HepG2 (cell line): ENCODE results near the gene MXD3. TPM values are rescaled to one million over a fixed set of nuclear protein-coding genes. Genes with fewer than 3 reads are reported as not detected.
A peak's percentile ranks its signal among the peaks of the same experiment; 100 is the strongest.

Experiments used
- ATAC-seq: fragments of 200-7000 bp; cut with Tn5 transposase; 3 replicates; pipeline ENCODE4 v1.9.1; 2020; ENCODE audit warnings: mild to moderate bottlenecking, moderate library complexity
- BruUV-seq: library from RNA; stranded (reverse); fragments of 400-500 nt; replicated peaks from 2 replicates; lab custom pipeline; 2021; lab: Mats Ljungman, UMichigan
- CTCF ChIA-PET: fragments of 300-600 bp; formaldehyde crosslinking; extraction: SDS; loops from one replicate; lab custom pipeline; 2021; ENCODE audit warnings: low total read pairs, inconsistent platforms, low intra/inter-chr PET ratio; lab: Yijun Ruan, JAX
- POLR2A ChIA-PET: fragments of 350-600 bp; sonication (Branson Sonifier 250); formaldehyde crosslinking; loops from one replicate; lab custom pipeline; 2020; ENCODE audit warnings: antibody characterized with exemption, inconsistent platforms; lab: Yijun Ruan, JAX
- DNase-seq: peaks from one replicate; pipeline ENCODE4 v3.0.0-alpha.2; 2015; ENCODE audit warnings: low spot score
- FAIRE-seq: peaks from 3 replicates; lab custom pipeline; 2011; peaks lifted over from hg19 to GRCh38; lab: Jason Lieb, UNC
- H2AFZ ChIP-seq: one replicate; pipeline ENCODE4 v1.6.1; 2011; ENCODE audit warnings: low read length, inconsistent platforms
- H3K27ac ChIP-seq: fragments of 300-600 bp; 3 replicates; pipeline ENCODE4 v1.8.0; 2011; ENCODE audit warnings: mixed run types, mild to moderate bottlenecking, mixed read lengths, low read length, inconsistent platforms; ENCODE audit not compliant: insufficient read depth; ENCODE audit errors: extremely low read length
- H3K27me3 ChIP-seq, 2 experiments: fragments of 200-600 bp in 1 of 2; 2 replicates in 1 of 2; 3 replicates in 1 of 2; pipeline versions ENCODE4 v1.6.0 to v1.8.0; 2011; ENCODE audit warnings: low read length in 2 of 2, mild to moderate bottlenecking in 2 of 2, moderate library complexity in 2 of 2, inconsistent platforms in 1 of 2; ENCODE audit not compliant: insufficient read depth in 2 of 2, control insufficient read depth in 1 of 2
- H3K36me3 ChIP-seq, 2 experiments: fragments of 200-600 bp in 1 of 2; replicated peaks in 1 of 2; 2 replicates in 1 of 2; 3 replicates in 1 of 2; pipeline versions ENCODE4 v1.5.1 to v1.8.0; 2011; ENCODE audit warnings: low read length in 2 of 2, inconsistent platforms in 1 of 2; ENCODE audit not compliant: insufficient read depth in 2 of 2, control insufficient read depth in 1 of 2
- H3K4me1 ChIP-seq: 2 replicates; pipeline ENCODE4 v1.5.1; 2012; ENCODE audit warnings: low read length, inconsistent platforms; ENCODE audit not compliant: insufficient read depth
- H3K4me2 ChIP-seq: 2 replicates; pipeline ENCODE4 v1.6.0; 2011; ENCODE audit warnings: low read depth, low read length, inconsistent platforms
- H3K4me3 ChIP-seq, 3 experiments: fragments of 200-600 bp in 1 of 3; sonication (generic), shearing (Covaris generic) in 1 of 3; replicated peaks in 1 of 3; 2 replicates each; pipeline ENCODE4 v1.5.1; 2011 to 2016; ENCODE audit warnings: low read length in 3 of 3, inconsistent platforms in 2 of 3, low read depth in 2 of 3, mild to moderate bottlenecking in 2 of 3, control low read depth in 1 of 3, mixed read lengths in 1 of 3; ENCODE audit not compliant: insufficient read depth in 1 of 3
- H3K79me2 ChIP-seq: one replicate; pipeline ENCODE4 v1.6.1; 2011; ENCODE audit warnings: low read length, inconsistent platforms; ENCODE audit not compliant: insufficient read depth
- H3K9ac ChIP-seq: 2 replicates; pipeline ENCODE4 v1.6.0; 2011; ENCODE audit warnings: mild to moderate bottlenecking, low read depth, low read length, inconsistent platforms; ENCODE audit not compliant: insufficient read depth
- H3K9me3 ChIP-seq: 2 replicates; pipeline ENCODE4 v1.5.1; 2012; ENCODE audit warnings: mild to moderate bottlenecking, low read length
- H4K20me1 ChIP-seq: 2 replicates; pipeline ENCODE4 v1.6.0; 2011; ENCODE audit warnings: inconsistent platforms, mild to moderate bottlenecking, low read length, moderate library complexity; ENCODE audit not compliant: insufficient read depth
- BCL6 ChIP-seq: IDR thresholded peaks from 2 replicates; pipeline ENCODE4 v1.6.1; 2016; ENCODE audit warnings: missing genetic modification reagents, missing compliant biosample characterization
- BRD4 ChIP-seq: sonication (generic); formaldehyde crosslinking; IDR thresholded peaks from 2 replicates; pipeline ENCODE4 v1.4.0; 2020; ENCODE audit warnings: missing genetic modification reagents
- CTCF ChIP-seq: sonication (generic); formaldehyde crosslinking; IDR thresholded peaks from 2 replicates; pipeline ENCODE4 v1.5.0; 2020; ENCODE audit warnings: mild to moderate bottlenecking, missing genetic modification reagents, moderate library complexity
- GATA4 ChIP-seq: sonication (generic); IDR thresholded peaks from 2 replicates; pipeline ENCODE4 v1.6.1; 2016; ENCODE audit warnings: antibody characterized with exemption, low read depth, borderline replicate concordance
- HNRNPL ChIP-seq: fragments of 200-400 bp; formaldehyde crosslinking; IDR thresholded peaks from 2 replicates; pipeline ENCODE4 v1.6.1; 2017; ENCODE audit warnings: mild to moderate bottlenecking, low read depth, low read length
- NFYC ChIP-seq: IDR thresholded peaks from 2 replicates; pipeline ENCODE4 v1.6.1; 2016; ENCODE audit warnings: missing genetic modification reagents, missing compliant biosample characterization
- POLR2A ChIP-seq, 2 experiments: IDR thresholded peaks; 2 replicates each; pipeline ENCODE4 v1.6.1; 2011; ENCODE audit warnings: low read depth in 2 of 2, low read length in 2 of 2, mild to moderate bottlenecking in 1 of 2, moderate library complexity in 1 of 2; ENCODE audit not compliant: insufficient read depth in 1 of 2
- POLR2G ChIP-seq: fragments of 200-400 bp; formaldehyde crosslinking; IDR thresholded peaks from 2 replicates; pipeline ENCODE4 v1.6.1; 2018; ENCODE audit warnings: mild to moderate bottlenecking, low read depth, low read length, moderate library complexity
- RAD21 ChIP-seq: fragments of 450-650 bp; formaldehyde crosslinking; IDR thresholded peaks from 2 replicates; pipeline ENCODE4 v1.5.0; 2020; ENCODE audit warnings: mild to moderate bottlenecking
- RBM22 ChIP-seq: fragments of 200-400 bp; formaldehyde crosslinking; optimal IDR thresholded peaks from 2 replicates; pipeline ENCODE3; 2017; ENCODE audit warnings: mild to moderate bottlenecking, low read length, moderate library complexity
- SIX1 ChIP-seq: sonication (generic); formaldehyde crosslinking; IDR thresholded peaks from 2 replicates; pipeline ENCODE4 v1.4.0; 2020; ENCODE audit warnings: missing genetic modification reagents, borderline replicate concordance
- ZBTB42 ChIP-seq: sonication (generic); formaldehyde crosslinking; IDR thresholded peaks from 2 replicates; pipeline ENCODE4 v1.5.0; 2020; ENCODE audit warnings: mild to moderate bottlenecking, missing genetic modification reagents
- ZC3H4 ChIP-seq: sonication (generic); formaldehyde crosslinking; IDR thresholded peaks from 2 replicates; pipeline ENCODE4 v1.4.0; 2020; ENCODE audit warnings: missing genetic modification reagents, borderline replicate concordance
- WGBS: methylation state at CpG from one replicate; pipeline ENCODE4 v1.1.6; 2017; ENCODE audit warnings: low lambda C conversion rate; 5-methylcytosine and 5-hydroxymethylcytosine counted together
- in situ Hi-C: cut with HindIII; loops from 2 replicates; pipeline ENCODE4 v1.10.0; 2017; ENCODE audit warnings: low pct_unique_long_range_greater_than_20kb; ENCODE audit not compliant: extremely low pct_ligation_motif_present
- intact Hi-C: fragments of 100-400 bp; cut with micrococcal nuclease; formaldehyde crosslinking; loops from one replicate; pipeline ENCODE4 v1.10.0; 2022; ENCODE audit not compliant: unreplicated experiment
- polyA plus RNA-seq, 8 experiments: library from polyadenylated mRNA; depleted of rRNA in 3 of 8; stranded (reverse) in 7 of 8; unstranded in 1 of 8; fragments of >200 nt; fragmentation: Illumina TruSeq in 4 of 8; extraction: Trizol in 4 of 8; gene quantifications; 2 replicates each; pipeline versions ENCODE4 v1.2.1 to v1.2.3, GENCODE V29; 2011 to 2016; ENCODE audit warnings: low read depth in 4 of 8, missing spikeins in 1 of 8, mixed read lengths in 1 of 8; ENCODE audit not compliant: insufficient read depth in 1 of 8
- total RNA-seq, 5 experiments: library from RNA; depleted of rRNA; stranded (reverse); fragments of >200 nt; fragmentation: Illumina TruSeq; extraction: Trizol; gene quantifications; 2 replicates each; pipeline ENCODE4 v1.2.3, GENCODE V29; 2016; ENCODE audit warnings: low read depth in 1 of 5
- TF ChIP-seq, protein P1 (sequence below): sonication (generic); formaldehyde crosslinking; IDR thresholded peaks from 2 replicates; pipeline ENCODE4 v1.5.1; 2020; ENCODE audit warnings: mild to moderate bottlenecking, missing genetic modification reagents, borderline replicate concordance

Gene MXD3
- total and polyA plus RNA-seq, 2 of the 13 experiments (the other 11 are each of a cell fraction or from before 2014, with no cell fraction given), result 10.5 to 12.8 TPM

DNA sequence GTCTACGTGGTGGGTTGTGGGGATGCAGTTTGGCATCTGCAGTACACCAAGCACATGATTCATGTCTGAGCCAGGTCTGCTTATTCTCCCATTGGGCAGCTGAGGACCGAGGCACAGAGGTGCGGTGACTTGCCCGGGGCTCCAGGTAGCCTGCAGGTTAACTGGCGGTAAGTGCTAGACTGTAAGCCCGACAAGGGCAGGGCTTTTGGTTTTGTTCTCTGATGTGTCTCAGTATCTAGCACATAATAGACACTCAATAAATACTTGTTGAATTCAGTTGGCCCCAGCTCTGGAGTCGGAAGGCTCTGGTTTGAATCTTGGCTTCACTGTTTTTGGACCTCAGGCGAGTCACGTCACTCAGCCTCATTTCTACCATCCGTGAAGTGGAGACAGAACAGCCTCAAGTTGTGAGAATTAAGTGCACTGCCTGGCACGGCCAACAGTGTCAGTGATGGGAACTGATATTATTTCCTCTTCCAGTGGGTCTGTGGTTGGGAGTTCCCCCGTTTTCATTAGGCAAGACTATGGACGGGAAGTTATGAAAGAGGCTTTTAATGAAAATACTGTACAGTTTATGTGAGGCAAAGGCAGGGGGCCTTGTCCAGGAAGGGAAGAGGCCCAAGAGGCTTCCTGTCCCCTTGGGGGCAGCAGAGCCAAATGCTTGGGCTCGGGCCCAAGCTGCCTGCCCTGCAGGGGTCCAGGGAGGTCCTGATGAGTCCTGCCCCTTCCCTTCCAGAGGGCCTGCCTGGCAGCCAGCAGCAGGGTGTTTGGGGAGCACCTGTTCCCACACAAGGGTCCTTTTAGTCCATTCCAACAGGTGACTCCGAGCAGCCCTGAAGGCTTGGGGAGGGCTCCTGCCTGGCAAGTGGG lies 4.8 kb downstream of the MXD3 start:
- no peak overlapping the region for H3K27ac ChIP-seq
- ChIA-PET POLR2A (interaction anchor here (1.5 kb wide), 1 partner anchor 72 kb away, joined by 4 read pairs; no protein-coding TSS in a partner anchor), CTCF (no interaction called here)
- no peak overlapping the region for H3K4me3 ChIP-seq
- in situ Hi-C loops (no loop called here), intact Hi-C loops (no loop called here)
- H3K9ac ChIP-seq, result no peak overlapping the region
- no TSS peak for BruUV-seq
- no peaks in the 10 kb centered on the region for H3K9me3 ChIP-seq
- H2AFZ ChIP-seq, result no peak overlapping the region
- peaks cover 19% of the 10 kb centered on the region for H4K20me1 ChIP-seq
- H3K4me2 ChIP-seq, result no peak overlapping the region
- H3K79me2 ChIP-seq, result peaks cover 33% of the 10 kb centered on the region
- WGBS, result 95% methylated on average over 13 of the region's 15 CpGs
- no peaks in the 10 kb centered on the region; a peak in 1 of 5 replicates for H3K27me3 ChIP-seq
- peaks cover 7 to 30% of the 10 kb centered on the region in 2 experiments for H3K36me3 ChIP-seq
- ATAC-seq (no peak), DNase-seq (no peak), FAIRE-seq (no peak)
- H3K4me1 ChIP-seq, result peaks cover 44% of the 10 kb centered on the region
- no peak for TF ChIP-seq SIX1 (CRISPR knock-in tag)
- TF ChIP-seq POLR2G, result peak; percentile 72
- TF ChIP-seq GATA4, result no peak
- TF ChIP-seq RAD21 (CRISPR knock-in tag), result peak; percentile 15
- TF ChIP-seq HNRNPL, result 0 out of 2 replicates have a peak, but pooled peaks have one; percentile 28
- no peak for TF ChIP-seq BCL6 (CRISPR knock-in tag)
- peak; percentile 67; the same call in 1 of the 2 replicates for TF ChIP-seq ZC3H4 (CRISPR knock-in tag)
- TF ChIP-seq CTCF, result peak; percentile 18; the same call in 1 of the 2 replicates
- TF ChIP-seq ZBTB42 (CRISPR knock-in tag), result no peak
- TF ChIP-seq NFYC (CRISPR knock-in tag), result no peak
- peak in 1 of 2 experiments; percentile 61; a peak in 2 of 4 replicates for TF ChIP-seq POLR2A (IDR thresholded peaks at IDR 0.05; ENCODE audit: insufficient read depth in 1 of 2, low read depth in 2 of 2, low read length in 2 of 2)
- no peak for TF ChIP-seq BRD4 (CRISPR knock-in tag)
- peak; percentile 88 for TF ChIP-seq RBM22
- TF ChIP-seq, protein P1, sequence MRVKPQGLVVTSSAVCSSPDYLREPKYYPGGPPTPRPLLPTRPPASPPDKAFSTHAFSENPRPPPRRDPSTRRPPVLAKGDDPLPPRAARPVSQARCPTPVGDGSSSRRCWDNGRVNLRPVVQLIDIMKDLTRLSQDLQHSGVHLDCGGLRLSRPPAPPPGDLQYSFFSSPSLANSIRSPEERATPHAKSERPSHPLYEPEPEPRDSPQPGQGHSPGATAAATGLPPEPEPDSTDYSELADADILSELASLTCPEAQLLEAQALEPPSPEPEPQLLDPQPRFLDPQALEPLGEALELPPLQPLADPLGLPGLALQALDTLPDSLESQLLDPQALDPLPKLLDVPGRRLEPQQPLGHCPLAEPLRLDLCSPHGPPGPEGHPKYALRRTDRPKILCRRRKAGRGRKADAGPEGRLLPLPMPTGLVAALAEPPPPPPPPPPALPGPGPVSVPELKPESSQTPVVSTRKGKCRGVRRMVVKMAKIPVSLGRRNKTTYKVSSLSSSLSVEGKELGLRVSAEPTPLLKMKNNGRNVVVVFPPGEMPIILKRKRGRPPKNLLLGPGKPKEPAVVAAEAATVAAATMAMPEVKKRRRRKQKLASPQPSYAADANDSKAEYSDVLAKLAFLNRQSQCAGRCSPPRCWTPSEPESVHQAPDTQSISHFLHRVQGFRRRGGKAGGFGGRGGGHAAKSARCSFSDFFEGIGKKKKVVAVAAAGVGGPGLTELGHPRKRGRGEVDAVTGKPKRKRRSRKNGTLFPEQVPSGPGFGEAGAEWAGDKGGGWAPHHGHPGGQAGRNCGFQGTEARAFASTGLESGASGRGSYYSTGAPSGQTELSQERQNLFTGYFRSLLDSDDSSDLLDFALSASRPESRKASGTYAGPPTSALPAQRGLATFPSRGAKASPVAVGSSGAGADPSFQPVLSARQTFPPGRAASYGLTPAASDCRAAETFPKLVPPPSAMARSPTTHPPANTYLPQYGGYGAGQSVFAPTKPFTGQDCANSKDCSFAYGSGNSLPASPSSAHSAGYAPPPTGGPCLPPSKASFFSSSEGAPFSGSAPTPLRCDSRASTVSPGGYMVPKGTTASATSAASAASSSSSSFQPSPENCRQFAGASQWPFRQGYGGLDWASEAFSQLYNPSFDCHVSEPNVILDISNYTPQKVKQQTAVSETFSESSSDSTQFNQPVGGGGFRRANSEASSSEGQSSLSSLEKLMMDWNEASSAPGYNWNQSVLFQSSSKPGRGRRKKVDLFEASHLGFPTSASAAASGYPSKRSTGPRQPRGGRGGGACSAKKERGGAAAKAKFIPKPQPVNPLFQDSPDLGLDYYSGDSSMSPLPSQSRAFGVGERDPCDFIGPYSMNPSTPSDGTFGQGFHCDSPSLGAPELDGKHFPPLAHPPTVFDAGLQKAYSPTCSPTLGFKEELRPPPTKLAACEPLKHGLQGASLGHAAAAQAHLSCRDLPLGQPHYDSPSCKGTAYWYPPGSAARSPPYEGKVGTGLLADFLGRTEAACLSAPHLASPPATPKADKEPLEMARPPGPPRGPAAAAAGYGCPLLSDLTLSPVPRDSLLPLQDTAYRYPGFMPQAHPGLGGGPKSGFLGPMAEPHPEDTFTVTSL (CRISPR knock-in tag), result no peak
